Glutamatergic neuron (in vitro differentiated cells): ENCODE data around the gene CORO2A. TPM values are rescaled to one million over a fixed set of nuclear protein-coding genes. Genes with fewer than 3 reads are reported as not detected.

Experiments used
- DNase-seq: peaks from one replicate; pipeline ENCODE4 v3.0.0; 2022
- H3K27ac Mint-ChIP-seq: one replicate; pipeline ENCODE4 v1.8.0; 2020; ENCODE audit warnings: mild to moderate bottlenecking, mixed read lengths, inconsistent platforms; ENCODE audit not compliant: unreplicated experiment
- H3K27me3 Mint-ChIP-seq: one replicate; pipeline ENCODE4 v1.8.0; 2020; ENCODE audit warnings: mild to moderate bottlenecking, moderate library complexity, mixed read lengths, inconsistent platforms; ENCODE audit not compliant: unreplicated experiment
- H3K36me3 Mint-ChIP-seq: one replicate; pipeline ENCODE4 v1.8.0; 2020; ENCODE audit warnings: mild to moderate bottlenecking, mixed read lengths, inconsistent platforms; ENCODE audit not compliant: unreplicated experiment
- H3K4me1 Mint-ChIP-seq: one replicate; pipeline ENCODE4 v1.8.0; 2020; ENCODE audit warnings: mild to moderate bottlenecking, low read depth, mixed read lengths, inconsistent platforms; ENCODE audit not compliant: unreplicated experiment
- H3K4me3 Mint-ChIP-seq: one replicate; pipeline ENCODE4 v1.8.0; 2020; ENCODE audit warnings: mild to moderate bottlenecking, mixed read lengths, inconsistent platforms; ENCODE audit not compliant: unreplicated experiment
- H3K9me3 Mint-ChIP-seq: one replicate; pipeline ENCODE4 v1.8.0; 2020; ENCODE audit warnings: mild to moderate bottlenecking, moderate library complexity, mixed read lengths, inconsistent platforms; ENCODE audit not compliant: unreplicated experiment
- total RNA-seq: library from RNA; stranded (reverse); fragmentation: NEBNext Ultra II Directional; extraction: Animal tissue kit (Norgen Biotek cat#: 25700); gene quantifications from one replicate; pipeline ENCODE4 v1.2.1, GENCODE V29; 2021; ENCODE audit not compliant: unreplicated experiment
- TF ChIP-seq, protein P1 (sequence below): fragments of 200-600 bp; sonication (generic); IDR thresholded peaks from one replicate; pipeline ENCODE4 v1.5.0; 2021; ENCODE audit not compliant: partially characterized antibody, unreplicated experiment

CORO2A gene
- total RNA-seq, 1 donor from 2014 or later = 23.9 TPM

DNA sequence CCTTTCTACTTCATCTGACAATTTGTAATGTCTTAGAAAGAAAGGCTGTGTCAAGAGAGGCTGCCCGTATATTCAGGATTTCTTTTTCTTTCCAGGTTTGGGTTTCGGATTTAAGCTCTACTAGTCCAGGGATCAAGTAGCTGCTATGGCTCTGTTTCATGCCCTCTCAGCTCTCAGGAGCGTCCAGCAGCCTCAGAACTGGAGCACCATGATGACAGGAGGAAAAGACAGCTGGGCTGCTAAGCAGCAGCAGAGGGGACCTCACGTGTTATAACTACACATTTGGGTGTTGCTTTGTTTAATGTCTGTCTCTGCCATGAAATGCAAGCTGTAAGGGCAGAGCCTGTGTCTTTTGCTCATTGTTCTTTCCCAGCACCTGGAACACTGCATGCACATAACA, 34.5 kb upstream of the CORO2A start:
- DNase-seq = no peak
- Mint-ChIP-seq H3K9me3 (peaks cover 13% of the 10 kb centered on the region), H3K27ac (peak overlapping the region; percentile 92), H3K36me3 (peaks cover 8% of the 10 kb centered on the region), H3K27me3 (peaks cover 11% of the 10 kb centered on the region), H3K4me3 (peak overlapping the region; percentile 63), H3K4me1 (peaks cover 37% of the 10 kb centered on the region)
- TF ChIP-seq, protein P1, sequence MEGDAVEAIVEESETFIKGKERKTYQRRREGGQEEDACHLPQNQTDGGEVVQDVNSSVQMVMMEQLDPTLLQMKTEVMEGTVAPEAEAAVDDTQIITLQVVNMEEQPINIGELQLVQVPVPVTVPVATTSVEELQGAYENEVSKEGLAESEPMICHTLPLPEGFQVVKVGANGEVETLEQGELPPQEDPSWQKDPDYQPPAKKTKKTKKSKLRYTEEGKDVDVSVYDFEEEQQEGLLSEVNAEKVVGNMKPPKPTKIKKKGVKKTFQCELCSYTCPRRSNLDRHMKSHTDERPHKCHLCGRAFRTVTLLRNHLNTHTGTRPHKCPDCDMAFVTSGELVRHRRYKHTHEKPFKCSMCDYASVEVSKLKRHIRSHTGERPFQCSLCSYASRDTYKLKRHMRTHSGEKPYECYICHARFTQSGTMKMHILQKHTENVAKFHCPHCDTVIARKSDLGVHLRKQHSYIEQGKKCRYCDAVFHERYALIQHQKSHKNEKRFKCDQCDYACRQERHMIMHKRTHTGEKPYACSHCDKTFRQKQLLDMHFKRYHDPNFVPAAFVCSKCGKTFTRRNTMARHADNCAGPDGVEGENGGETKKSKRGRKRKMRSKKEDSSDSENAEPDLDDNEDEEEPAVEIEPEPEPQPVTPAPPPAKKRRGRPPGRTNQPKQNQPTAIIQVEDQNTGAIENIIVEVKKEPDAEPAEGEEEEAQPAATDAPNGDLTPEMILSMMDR = no peak

DNA sequence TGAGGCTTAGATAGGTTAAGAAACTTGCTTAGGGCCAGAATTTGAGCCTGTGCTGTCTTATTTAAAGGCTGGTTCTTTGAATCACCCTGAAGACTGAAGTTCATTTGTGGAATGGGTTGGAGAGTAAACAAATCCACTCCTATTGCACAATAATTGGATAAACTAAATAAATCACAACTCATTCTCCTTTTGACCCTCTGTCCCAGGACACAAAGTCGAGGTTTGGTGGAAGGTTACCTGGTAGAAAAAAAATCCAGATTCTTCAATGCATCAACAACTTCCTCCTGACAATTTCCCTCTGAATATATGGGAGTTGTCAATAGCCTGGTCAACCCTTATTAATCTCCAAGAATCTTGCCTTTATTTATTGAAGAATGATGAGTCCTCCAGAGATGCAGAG, 34.1 kb upstream of the CORO2A start:
- DNase-seq = no peak
- TF ChIP-seq, protein P1 = no peak
- H3K27ac Mint-ChIP-seq = peak overlapping the region; percentile 92
- peaks cover 10% of the 10 kb centered on the region for H3K36me3 Mint-ChIP-seq
- H3K4me1 Mint-ChIP-seq = peaks cover 38% of the 10 kb centered on the region
- H3K9me3 Mint-ChIP-seq = peaks cover 13% of the 10 kb centered on the region
- H3K4me3 Mint-ChIP-seq = peak overlapping the region; percentile 63
- H3K27me3 Mint-ChIP-seq = peaks cover 11% of the 10 kb centered on the region

DNA sequence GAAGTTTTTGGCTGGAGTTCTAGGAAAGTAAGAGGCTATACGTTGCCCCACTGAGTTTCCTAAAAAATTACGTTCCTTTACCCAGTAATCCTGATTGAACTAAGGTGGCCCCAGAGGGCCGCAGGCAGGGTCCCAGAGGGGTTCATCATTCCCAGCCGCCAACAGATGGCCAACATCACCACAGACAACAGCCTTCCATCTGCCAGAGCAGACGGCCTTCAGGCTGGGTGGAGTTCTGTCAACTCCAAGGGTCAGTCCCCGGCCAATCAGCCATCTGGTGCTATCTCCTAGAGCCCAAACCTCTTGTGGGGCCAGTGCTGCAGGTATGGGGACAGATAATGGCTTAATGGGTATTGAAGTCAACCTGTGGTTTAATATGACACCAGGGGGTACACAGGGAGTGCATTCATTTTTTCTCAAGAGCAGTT, 32.6 kb upstream of the CORO2A start:
- TF ChIP-seq, protein P1 = no peak
- no peak overlapping the region for H3K4me3 Mint-ChIP-seq
- peak; percentile 70 for DNase-seq
- H3K27me3 Mint-ChIP-seq = peaks cover 11% of the 10 kb centered on the region
- peak overlapping the region; percentile 78 for H3K27ac Mint-ChIP-seq
- peaks cover 39% of the 10 kb centered on the region for H3K4me1 Mint-ChIP-seq
- H3K36me3 Mint-ChIP-seq = peaks cover 10% of the 10 kb centered on the region
- H3K9me3 Mint-ChIP-seq = peaks cover 13% of the 10 kb centered on the region

DNA sequence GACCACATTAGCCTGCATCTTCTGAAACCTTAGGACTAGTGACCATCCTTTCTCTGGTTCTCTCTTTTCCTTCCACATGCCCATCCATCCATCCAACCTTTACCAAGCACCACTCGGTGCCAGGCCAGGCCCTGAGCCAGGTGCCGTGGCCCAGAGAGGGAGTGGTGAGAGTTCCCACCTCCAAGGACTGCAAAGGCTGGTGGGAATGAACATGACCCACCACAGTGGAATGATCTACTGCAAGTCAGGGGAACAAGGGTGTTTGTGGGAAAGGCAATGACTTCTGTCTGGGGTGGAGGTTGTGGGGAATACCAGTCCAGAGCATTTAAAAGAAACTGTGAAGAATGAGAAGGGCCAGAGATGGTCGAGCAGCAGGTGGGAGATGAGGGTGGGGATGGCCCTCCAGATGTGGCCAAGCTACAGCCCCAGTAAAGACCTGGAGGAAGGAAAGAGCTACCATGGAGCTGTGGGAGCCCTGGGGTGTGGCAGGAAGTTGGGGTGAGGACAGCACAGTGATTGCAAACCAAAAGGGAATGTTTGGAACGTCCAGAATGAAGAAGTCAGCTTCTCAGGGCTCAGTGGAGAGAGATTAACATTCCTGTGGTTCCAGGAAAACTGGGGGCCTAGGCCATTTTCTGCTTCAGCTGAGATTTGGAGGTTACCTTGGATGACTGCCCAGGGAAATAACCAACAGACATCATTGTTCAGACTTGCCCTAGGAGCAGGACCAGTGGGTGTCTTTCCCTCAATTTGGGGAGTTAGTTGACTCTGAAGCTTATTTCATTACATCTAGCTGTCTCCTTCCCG, 30.7 kb upstream of the CORO2A start:
- TF ChIP-seq, protein P1 = no peak
- Mint-ChIP-seq H3K9me3 (peaks cover 13% of the 10 kb centered on the region), H3K27me3 (peaks cover 13% of the 10 kb centered on the region), H3K4me3 (peak overlapping the region; percentile 19), H3K36me3 (peaks cover 10% of the 10 kb centered on the region), H3K27ac (no peak overlapping the region), H3K4me1 (peaks cover 41% of the 10 kb centered on the region)
- DNase-seq = no peak

DNA sequence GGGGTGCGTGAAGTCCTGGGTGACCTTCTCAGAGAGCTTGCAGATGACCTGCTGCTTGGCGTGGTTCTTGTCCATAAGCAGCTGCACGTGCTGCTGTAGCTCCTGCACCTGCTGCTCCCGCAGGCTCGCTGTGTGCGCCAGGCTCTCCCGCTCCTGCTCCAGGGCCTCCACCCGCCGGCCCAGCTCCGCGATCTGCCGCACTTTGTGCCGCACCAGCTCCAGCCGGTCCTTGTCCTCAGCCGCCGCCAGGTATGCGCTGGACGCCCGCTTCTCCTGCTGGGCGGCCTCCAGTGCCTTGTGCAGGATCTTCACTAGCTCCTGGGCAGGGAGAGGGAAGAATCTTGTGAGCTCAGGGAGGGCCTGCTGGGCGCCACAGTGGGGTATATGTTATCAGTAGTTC, 28.5 kb upstream of the CORO2A start:
- TF ChIP-seq, protein P1 = no peak
- Mint-ChIP-seq H3K9me3 (peaks cover 8% of the 10 kb centered on the region), H3K27me3 (peaks cover 13% of the 10 kb centered on the region), H3K36me3 (peaks cover 10% of the 10 kb centered on the region), H3K4me1 (peaks cover 28% of the 10 kb centered on the region), H3K27ac (no peak overlapping the region), H3K4me3 (no peak overlapping the region)
- DNase-seq = no peak
